Caco-2 (cell line): Measurements from ENCODE around the gene PLEKHA3. TPM values are rescaled to one million over a fixed set of nuclear protein-coding genes. Genes with fewer than 3 reads are reported as not detected.

Experiments used
- BruUV-seq: library from RNA; stranded (reverse); fragments of 400-500 nt; replicated peaks from 2 replicates; lab custom pipeline; 2021; lab: Mats Ljungman, UMichigan
- CTCF ChIA-PET: fragments of 300-600 bp; sonication (Branson Sonifier 250); formaldehyde crosslinking; loops from one replicate; lab custom pipeline; 2022; ENCODE audit warnings: antibody characterized with exemption; lab: Charles Lee
- POLR2A ChIA-PET: fragments of 300-600 bp; sonication (Branson Sonifier 250); formaldehyde crosslinking; loops from one replicate; lab custom pipeline; 2022; ENCODE audit warnings: antibody characterized with exemption; lab: Charles Lee
- DNase-seq, 2 experiments: peaks; one replicate each; pipeline versions ENCODE4 v3.0.0 to v3.0.0-alpha.2; 2020 to 2022
- H3K27me3 ChIP-seq: replicated peaks from 2 replicates; pipeline ENCODE4 v1.6.0; 2011; ENCODE audit warnings: low read length; ENCODE audit not compliant: control insufficient read depth, insufficient read depth
- H3K36me3 ChIP-seq: 2 replicates; pipeline ENCODE4 v1.5.1; 2011; ENCODE audit warnings: low read length; ENCODE audit not compliant: control insufficient read depth, insufficient read depth
- H3K4me1 ChIP-seq: fragments of 250-450 bp; sonication (Bioruptor Pico); 2 replicates; pipeline ENCODE4 v1.5.1; 2020; ENCODE audit warnings: mild to moderate bottlenecking
- H3K4me3 ChIP-seq: 2 replicates; pipeline ENCODE4 v1.5.1; 2011; ENCODE audit warnings: low read depth, mild to moderate bottlenecking, control low read depth, low read length
- H3K9me3 ChIP-seq: fragments of 250-450 bp; sonication (Bioruptor Pico); 2 replicates; pipeline ENCODE4 v1.5.1; 2020; ENCODE audit warnings: mild to moderate bottlenecking, moderate library complexity
- H3K27ac Mint-ChIP-seq: one replicate; pipeline ENCODE4 v1.8.0; 2022; ENCODE audit warnings: mixed read lengths; ENCODE audit not compliant: unreplicated experiment
- H3K27me3 Mint-ChIP-seq: one replicate; pipeline ENCODE4 v1.8.0; 2022; ENCODE audit warnings: mixed read lengths; ENCODE audit not compliant: insufficient read depth, unreplicated experiment
- H3K36me3 Mint-ChIP-seq: one replicate; pipeline ENCODE4 v1.8.0; 2022; ENCODE audit warnings: mild to moderate bottlenecking, mixed read lengths; ENCODE audit not compliant: insufficient read depth, unreplicated experiment
- H3K4me1 Mint-ChIP-seq: one replicate; pipeline ENCODE4 v1.8.0; 2022; ENCODE audit warnings: low read depth, mixed read lengths; ENCODE audit not compliant: unreplicated experiment
- H3K4me3 Mint-ChIP-seq: one replicate; pipeline ENCODE4 v1.8.0; 2022; ENCODE audit warnings: mild to moderate bottlenecking, moderate library complexity, mixed read lengths; ENCODE audit not compliant: unreplicated experiment
- H3K9me3 Mint-ChIP-seq: one replicate; pipeline ENCODE4 v1.8.0; 2022; ENCODE audit warnings: mixed read lengths; ENCODE audit not compliant: unreplicated experiment
- CTCF ChIP-seq, 2 experiments: fragments of 200-600 bp in 1 of 2; IDR thresholded peaks; 1 replicate in 1 of 2; 2 replicates in 1 of 2; pipeline versions ENCODE4 v1.5.1 to v1.8.0; 2011 to 2022; ENCODE audit warnings: antibody characterized with exemption in 1 of 2, control low read depth in 1 of 2, inconsistent platforms in 1 of 2, low read depth in 1 of 2, low read length in 1 of 2, mild to moderate bottlenecking in 1 of 2, moderate library complexity in 1 of 2; ENCODE audit not compliant: insufficient read depth in 1 of 2, severe bottlenecking in 1 of 2, unreplicated experiment in 1 of 2
- intact Hi-C: fragments of 100-400 bp; cut with micrococcal nuclease; formaldehyde crosslinking; loops from one replicate; pipeline ENCODE4 v1.10.0; 2022; ENCODE audit not compliant: unreplicated experiment
- total RNA-seq: library from RNA; stranded (reverse); gene quantifications from 2 replicates; pipeline ENCODE4 v1.2.3, GENCODE V29; 2022

PLEKHA3 gene
- total RNA-seq, 1 experiment from 2014 or later: 18.5 TPM

- CTCF ChIA-PET: no interaction called here
- no peak for TF ChIP-seq CTCF (IDR thresholded peaks at IDR 0.05; ENCODE audit: insufficient read depth in 1 of 2, low read depth in 1 of 2, low read length in 1 of 2, severe bottlenecking in 1 of 2, unreplicated experiment in 1 of 2)
- peaks cover 29% of the 10 kb centered on the region for H3K36me3 Mint-ChIP-seq
- H3K27me3 Mint-ChIP-seq: no peaks in the 10 kb centered on the region
- DNase-seq: no peak
- Histone ChIP-seq H3K27me3 (no peaks in the 10 kb centered on the region), H3K4me3 (no peak overlapping the region), H3K36me3 (no peaks in the 10 kb centered on the region; the same call in 1 of the 2 replicates), H3K9me3 (no peaks in the 10 kb centered on the region), H3K4me1 (no peaks in the 10 kb centered on the region)
- H3K4me3 Mint-ChIP-seq: no peak overlapping the region
- no peaks in the 10 kb centered on the region for H3K4me1 Mint-ChIP-seq
- POLR2A ChIA-PET: no interaction called here
- intact Hi-C loops: no loop called here
- H3K27ac Mint-ChIP-seq: no peak overlapping the region
- no TSS peak for BruUV-seq
- H3K9me3 Mint-ChIP-seq: no peaks in the 10 kb centered on the region
Measured at GRCh38 chr2:178499640-178500039, 19.4 kb downstream of the PLEKHA3 start.

DNA sequence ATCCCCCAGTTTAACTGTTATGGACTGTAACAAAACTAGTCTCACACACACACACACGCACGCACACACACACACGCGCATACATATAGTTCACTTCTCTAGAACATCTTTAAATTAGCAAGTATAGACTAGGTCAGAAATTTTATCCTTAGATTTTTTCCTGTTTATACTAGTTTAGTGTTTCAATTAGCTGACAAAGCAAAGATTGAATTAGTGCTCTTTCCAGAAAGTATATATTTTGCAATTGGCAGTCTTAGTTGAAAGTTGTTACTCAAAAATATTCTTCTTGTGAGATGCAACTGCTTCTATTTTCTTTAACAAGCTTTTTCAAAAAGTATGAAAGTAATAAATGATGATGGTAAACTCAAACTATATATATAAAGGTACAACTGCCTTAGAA, 22.5 kb downstream of the PLEKHA3 start:
- no peaks in the 10 kb centered on the region; the same call in 1 of the 2 replicates for H3K36me3 ChIP-seq
- CTCF ChIA-PET: no interaction called here
- TF ChIP-seq CTCF (IDR thresholded peaks at IDR 0.05; ENCODE audit: insufficient read depth in 1 of 2, low read depth in 1 of 2, low read length in 1 of 2, severe bottlenecking in 1 of 2, unreplicated experiment in 1 of 2): no peak

GRCh38 chr2:178506101-178506500, 25.8 kb downstream of the PLEKHA3 start:
- intact Hi-C loops: no loop called here
- H3K9me3 ChIP-seq: no peaks in the 10 kb centered on the region
- no peak overlapping the region for H3K27ac Mint-ChIP-seq
- no peaks in the 10 kb centered on the region for H3K4me1 Mint-ChIP-seq
- no peaks in the 10 kb centered on the region for H3K4me1 ChIP-seq
- ChIA-PET CTCF (no interaction called here), POLR2A (no interaction called here)
- H3K4me3 ChIP-seq: no peak overlapping the region
- no peaks in the 10 kb centered on the region for H3K36me3 ChIP-seq
- BruUV-seq: no TSS peak
- H3K4me3 Mint-ChIP-seq: no peak overlapping the region
- no peaks in the 10 kb centered on the region for H3K27me3 ChIP-seq
- H3K27me3 Mint-ChIP-seq: no peaks in the 10 kb centered on the region
- no peak for DNase-seq
- peaks cover 16% of the 10 kb centered on the region for H3K36me3 Mint-ChIP-seq
- no peak for TF ChIP-seq CTCF (IDR thresholded peaks at IDR 0.05; ENCODE audit: insufficient read depth in 1 of 2, low read depth in 1 of 2, low read length in 1 of 2, severe bottlenecking in 1 of 2, unreplicated experiment in 1 of 2)
- no peaks in the 10 kb centered on the region for H3K9me3 Mint-ChIP-seq

More for the DNA sequence above, 22.5 kb downstream of the PLEKHA3 start:
- Mint-ChIP-seq H3K4me1 (no peaks in the 10 kb centered on the region), H3K27ac (no peak overlapping the region), H3K9me3 (no peaks in the 10 kb centered on the region), H3K36me3 (peaks cover 22% of the 10 kb centered on the region), H3K27me3 (no peaks in the 10 kb centered on the region), H3K4me3 (no peak overlapping the region)
- Histone ChIP-seq H3K9me3 (no peaks in the 10 kb centered on the region), H3K27me3 (no peaks in the 10 kb centered on the region), H3K4me3 (no peak overlapping the region), H3K4me1 (no peaks in the 10 kb centered on the region)
- intact Hi-C loops: no loop called here
- POLR2A ChIA-PET: no interaction called here
- DNase-seq: no peak
- no TSS peak for BruUV-seq
